22Rv1 (cell line): ENCODE measurements around the gene RGS6.

Source experiments
- H3K27ac ChIP-seq: fragments of 450-650 bp; 2 replicates; pipeline ENCODE4 v1.5.1; 2017
- CTCF ChIP-seq: fragments of 450-650 bp; IDR thresholded peaks from 2 replicates; pipeline ENCODE4 v1.5.1; 2017; ENCODE audit warnings: mild to moderate bottlenecking
- ZFX ChIP-seq: fragments of 450-650 bp; IDR thresholded peaks from 2 replicates; pipeline ENCODE4 v1.6.1; 2017; ENCODE audit warnings: antibody characterized with exemption, borderline replicate concordance

RGS6 gene

GRCh38 chr14:72256055-72256454 lies 323.8 kb downstream of the RGS6 start:
- no peak overlapping the region for H3K27ac ChIP-seq
- no peak for TF ChIP-seq CTCF
- TF ChIP-seq ZFX = no peak

- no peak for TF ChIP-seq ZFX
- no peak for TF ChIP-seq CTCF
- no peak overlapping the region for H3K27ac ChIP-seq
These were observed 328.8 kb downstream of the RGS6 start for GRCh38 chr14:72261068-72261467.

- H3K27ac ChIP-seq = no peak overlapping the region
- TF ChIP-seq CTCF (no peak), ZFX (no peak)
These were observed 330.5 kb downstream of the RGS6 start for GRCh38 chr14:72262771-72263170.

- H3K27ac ChIP-seq = no peak overlapping the region
- TF ChIP-seq CTCF (no peak), ZFX (no peak)
These were observed 332.5 kb downstream of the RGS6 start for GRCh38 chr14:72264716-72265115.

- no peak overlapping the region for H3K27ac ChIP-seq
- no peak for TF ChIP-seq ZFX
- no peak for TF ChIP-seq CTCF
These were observed 338.0 kb downstream of the RGS6 start for GRCh38 chr14:72270147-72270727.

- no peak for TF ChIP-seq CTCF
- TF ChIP-seq ZFX = no peak
- H3K27ac ChIP-seq = no peak overlapping the region
These were observed 338.5 kb downstream of the RGS6 start for GRCh38 chr14:72270749-72271148.

- TF ChIP-seq CTCF (no peak), ZFX (no peak)
- H3K27ac ChIP-seq = no peak overlapping the region
These were observed 343.0 kb downstream of the RGS6 start for GRCh38 chr14:72275242-72275641.
